GM23338 (cell line): ENCODE measurements around the gene RDH5.

Source experiments
- CTCF ChIP-seq, 2 experiments: fragments of 200-600 bp in 1 of 2; sonication (generic) in 1 of 2; conservative IDR thresholded peaks; 2 replicates each; pipeline versions ENCODE4 v1.5.1 to v1.6.1; 2016 to 2017; ENCODE audit warnings: antibody characterized with exemption in 2 of 2, low read depth in 2 of 2, mild to moderate bottlenecking in 2 of 2, moderate library complexity in 1 of 2
- EZH2 ChIP-seq: fragments of 200-600 bp; sonication (generic); IDR thresholded peaks from one replicate; pipeline ENCODE4 v1.8.0; 2017; ENCODE audit warnings: antibody characterized with exemption, mild to moderate bottlenecking, low read depth; ENCODE audit not compliant: unreplicated experiment
- ZNF114 ChIP-seq: fragments of 250-450 bp; sonication (Bioruptor Pico); IDR thresholded peaks from 2 replicates; pipeline ENCODE4 v1.5.0; 2020; ENCODE audit warnings: mild to moderate bottlenecking, moderate library complexity

- TF ChIP-seq EZH2: no peak
- TF ChIP-seq CTCF (conservative IDR thresholded peaks at IDR 0.05; ENCODE audit: low read depth in 2 of 2): no peak
- TF ChIP-seq ZNF114: no peak
These were observed 24.1 kb upstream of the RDH5 start for GRCh38 chr12:55696141-55696540.
